SK-N-SH (cell line): ENCODE results near the gene TAB2. TPM values are rescaled to one million over a fixed set of nuclear protein-coding genes. Genes with fewer than 3 reads are reported as not detected.

ENCODE experiments used
- CTCF ChIA-PET: fragments of 300-600, 350-600 bp; formaldehyde crosslinking; extraction: SDS; loops from one replicate; lab custom pipeline; 2021; lab: Yijun Ruan, JAX
- POLR2A ChIA-PET: fragments of 350-600 bp; sonication (Branson Sonifier 250); formaldehyde crosslinking; extraction: SDS; loops from one replicate; lab custom pipeline; 2020; ENCODE audit warnings: antibody characterized with exemption, inconsistent platforms; lab: Yijun Ruan, JAX
- DNase-seq: peaks from one replicate; pipeline ENCODE4 v3.0.0; 2012
- H2AFZ ChIP-seq: fragments of 200-600 bp; sonication (generic); 2 replicates; pipeline ENCODE4 v1.8.1; 2016; ENCODE audit warnings: antibody characterized with exemption, mild to moderate bottlenecking, low read depth
- H3F3A ChIP-seq: fragments of 200-600 bp; sonication (generic); replicated peaks from 2 replicates; pipeline ENCODE3; 2016; ENCODE audit warnings: antibody characterized with exemption, mild to moderate bottlenecking; ENCODE audit not compliant: insufficient read depth
- H3K27ac ChIP-seq, 2 experiments: fragments of 200-500 bp in 1 of 2; fragments of 200-600 bp in 1 of 2; sonication (Bioruptor generic) in 1 of 2; sonication (generic), shearing (Covaris generic) in 1 of 2; 2 replicates each; pipeline versions ENCODE4 v1.5.1 to v1.6.1; 2014 to 2016; ENCODE audit warnings: low read depth in 2 of 2, inconsistent platforms in 1 of 2, low read length in 1 of 2, mild to moderate bottlenecking in 1 of 2, mixed read lengths in 1 of 2
- H3K27me3 ChIP-seq: fragments of 200-600 bp; sonication (generic), shearing (Covaris generic); 2 replicates; pipeline ENCODE4 v1.6.1; 2016; ENCODE audit warnings: mixed run types; ENCODE audit not compliant: insufficient read depth
- H3K36me3 ChIP-seq, 2 experiments: fragments of 200-500 bp in 1 of 2; fragments of 200-600 bp in 1 of 2; sonication (Bioruptor generic) in 1 of 2; sonication (generic) in 1 of 2; replicated peaks in 1 of 2; 2 replicates each; pipeline versions ENCODE3 to v1.5.1; 2014 to 2016; ENCODE audit warnings: low read length in 1 of 2, mild to moderate bottlenecking in 1 of 2; ENCODE audit not compliant: insufficient read depth in 2 of 2, control insufficient read depth in 1 of 2
- H3K4me1 ChIP-seq, 2 experiments: fragments of 200-500 bp in 1 of 2; fragments of 200-600 bp in 1 of 2; sonication (Bioruptor generic) in 1 of 2; sonication (generic), shearing (Covaris generic) in 1 of 2; 2 replicates each; pipeline versions ENCODE4 v1.5.1 to v1.6.1; 2014 to 2016; ENCODE audit warnings: low read depth in 1 of 2, low read length in 1 of 2, mixed run types in 1 of 2; ENCODE audit not compliant: insufficient read depth in 2 of 2, control insufficient read depth in 1 of 2
- H3K4me2 ChIP-seq: fragments of 200-600 bp; sonication (generic), shearing (Covaris generic); 2 replicates; pipeline ENCODE4 v1.6.1; 2017; ENCODE audit warnings: mixed run types
- H3K4me3 ChIP-seq, 2 experiments: fragments of 200-500 bp in 1 of 2; fragments of 200-600 bp in 1 of 2; sonication (Bioruptor generic) in 1 of 2; sonication (generic), shearing (Covaris generic) in 1 of 2; 2 replicates each; pipeline versions ENCODE4 v1.5.1 to v1.8.1; 2014 to 2016; ENCODE audit warnings: low read depth in 2 of 2, inconsistent platforms in 1 of 2, low read length in 1 of 2, mild to moderate bottlenecking in 1 of 2, mixed read lengths in 1 of 2, moderate library complexity in 1 of 2
- H3K79me2 ChIP-seq: fragments of 200-600 bp; sonication (generic); 2 replicates; pipeline ENCODE4 v1.8.1; 2017; ENCODE audit warnings: mild to moderate bottlenecking; ENCODE audit not compliant: insufficient read depth
- H3K9ac ChIP-seq: fragments of 200-600 bp; sonication (generic); 2 replicates; pipeline ENCODE4 v1.6.1; 2017; ENCODE audit warnings: mixed run types
- H3K9me2 ChIP-seq: fragments of 200-600 bp; sonication (generic); 2 replicates; pipeline ENCODE4 v1.6.1; 2017; ENCODE audit warnings: mixed run types
- H3K9me3 ChIP-seq: fragments of 200-600 bp; sonication (generic); 2 replicates; pipeline ENCODE4 v1.6.1; 2017; ENCODE audit warnings: mixed run types, mild to moderate bottlenecking, moderate library complexity
- H4K20me1 ChIP-seq: fragments of 200-600 bp; sonication (generic); 2 replicates; pipeline ENCODE4 v1.6.1; 2017; ENCODE audit warnings: mild to moderate bottlenecking, mixed run types; ENCODE audit not compliant: insufficient read depth
- CHD2 ChIP-seq: fragments of 150-350 bp; IDR thresholded peaks from 2 replicates; pipeline ENCODE4 v1.6.1; 2018; ENCODE audit warnings: low read length; ENCODE audit not compliant: partially characterized antibody
- CTCF ChIP-seq: fragments of 200-600 bp; sonication (generic); IDR thresholded peaks from 2 replicates; pipeline ENCODE4 v1.6.1; 2017; ENCODE audit warnings: antibody characterized with exemption, mild to moderate bottlenecking, moderate library complexity
- EP300 ChIP-seq, 2 experiments: IDR thresholded peaks; 2 replicates each; pipeline versions ENCODE4 v1.4.0 to v1.6.1; 2012; ENCODE audit warnings: borderline replicate concordance in 1 of 2, low read depth in 1 of 2, low read length in 1 of 2
- EZH2phosphoT487 ChIP-seq: fragments of 200-600 bp; sonication (generic); IDR thresholded peaks from 2 replicates; pipeline ENCODE4 v1.6.1; 2017; ENCODE audit warnings: low read depth, mixed run types, mild to moderate bottlenecking, antibody characterized with exemption, moderate library complexity, borderline replicate concordance
- FOXM1 ChIP-seq: IDR thresholded peaks from 2 replicates; pipeline ENCODE4 v1.4.0; 2012; ENCODE audit warnings: low read depth, mild to moderate bottlenecking
- GABPA ChIP-seq: IDR thresholded peaks from 2 replicates; pipeline ENCODE4 v1.4.0; 2012; ENCODE audit warnings: low read depth, mild to moderate bottlenecking
- JUND ChIP-seq: IDR thresholded peaks from 2 replicates; pipeline ENCODE4 v1.4.0; 2012
- MEF2A ChIP-seq: IDR thresholded peaks from 2 replicates; pipeline ENCODE4 v1.4.0; 2012; ENCODE audit warnings: low read depth, borderline replicate concordance
- MXI1 ChIP-seq: IDR thresholded peaks from 2 replicates; pipeline ENCODE4 v1.6.1; 2012; ENCODE audit warnings: mild to moderate bottlenecking, low read depth, low read length, improper control_type of control experiment
- POLR2AphosphoS5 ChIP-seq: IDR thresholded peaks from 2 replicates; pipeline ENCODE4 v1.6.1; 2012; ENCODE audit warnings: low read depth, low read length
- RAD21 ChIP-seq: IDR thresholded peaks from 2 replicates; pipeline ENCODE4 v1.6.1; 2012; ENCODE audit warnings: mild to moderate bottlenecking, low read length
- RCOR1 ChIP-seq: fragments of 150-350 bp; IDR thresholded peaks from 2 replicates; pipeline ENCODE4 v1.6.1; 2017; ENCODE audit warnings: antibody characterized with exemption, low read length
- RXRA ChIP-seq: IDR thresholded peaks from 2 replicates; pipeline ENCODE4 v1.4.0; 2012; ENCODE audit warnings: low read depth, mild to moderate bottlenecking, borderline replicate concordance
- SIN3A ChIP-seq: IDR thresholded peaks from 2 replicates; pipeline ENCODE4 v1.6.1; 2012; ENCODE audit warnings: low read depth, mild to moderate bottlenecking, low read length, moderate library complexity, borderline replicate concordance
- USF2 ChIP-seq: fragments of 150-350 bp; IDR thresholded peaks from 2 replicates; pipeline ENCODE4 v1.6.1; 2017; ENCODE audit warnings: antibody characterized with exemption, low read length, low read depth, borderline replicate concordance
- WGBS: methylation state at CpG from one replicate; pipeline ENCODE4 v1.1.6; 2017; ENCODE audit warnings: low lambda C conversion rate; 5-methylcytosine and 5-hydroxymethylcytosine counted together
- polyA plus RNA-seq, 3 experiments: library from polyadenylated mRNA; depleted of rRNA; stranded (reverse); fragments of >200 nt; gene quantifications; 2 replicates each; pipeline ENCODE4 v1.2.3, GENCODE V29; 2012
- TF ChIP-seq, protein P1 (sequence below): IDR thresholded peaks from 2 replicates; pipeline ENCODE4 v1.6.1; 2012; ENCODE audit warnings: mild to moderate bottlenecking, low read depth, low read length, moderate library complexity
- TF ChIP-seq, protein P2 (sequence below): IDR thresholded peaks from 2 replicates; pipeline ENCODE4 v1.4.0; 2012; ENCODE audit warnings: low read depth, borderline replicate concordance
- TF ChIP-seq, protein P3 (sequence below): IDR thresholded peaks from 2 replicates; pipeline ENCODE4 v1.4.0; 2012; ENCODE audit warnings: low read depth, borderline replicate concordance

TAB2 gene
- polyA plus RNA-seq, 1 of the 3 experiments (the other 2 are of a cell fraction) = 24.4 TPM

DNA sequence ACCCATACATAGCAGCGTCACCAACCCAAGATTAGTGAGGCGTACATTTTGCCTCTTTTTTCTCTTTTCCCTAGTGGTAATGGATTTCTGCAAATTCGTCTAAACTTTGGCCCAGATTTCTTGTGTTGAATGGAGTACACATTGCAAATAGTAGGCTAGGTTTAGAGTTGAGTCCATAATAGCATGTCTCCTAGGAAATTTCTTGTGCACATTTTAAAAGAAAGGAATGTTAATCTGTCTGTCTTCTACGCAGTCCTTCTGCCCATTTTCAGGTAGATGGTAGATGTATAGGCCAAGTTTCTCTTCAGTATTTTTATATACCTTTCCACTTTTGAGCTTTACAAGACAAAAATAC lies 15.7 kb downstream of the TAB2 start:
- H3K4me1 ChIP-seq = peaks cover 22 to 37% of the 10 kb centered on the region in 2 experiments
- H3K36me3 ChIP-seq = peaks cover 0 to 5% of the 10 kb centered on the region in 2 experiments
- POLR2A ChIA-PET = no interaction called here
- DNase-seq = no peak
- no peak overlapping the region for H3K27ac ChIP-seq
- H3K9ac ChIP-seq = no peak overlapping the region
- CTCF ChIA-PET = interaction anchor here (1.2 to 1.9 kb wide), 3 partner anchors 99 to 305 kb away, joined by 3 to 7 read pairs (median 4); partner anchors contain the start of gene PPIL4
- H3K4me2 ChIP-seq = no peak overlapping the region
- no peaks in the 10 kb centered on the region for H3K27me3 ChIP-seq
- H3F3A ChIP-seq = peaks cover 24% of the 10 kb centered on the region
- H2AFZ ChIP-seq = no peak overlapping the region
- no peaks in the 10 kb centered on the region for H3K9me2 ChIP-seq
- peaks cover 92% of the 10 kb centered on the region for H4K20me1 ChIP-seq
- H3K4me3 ChIP-seq = no peak overlapping the region
- 89% methylated on average over 4 of the region's 4 CpGs for WGBS
- no peaks in the 10 kb centered on the region for H3K9me3 ChIP-seq
- TF ChIP-seq RAD21 (no peak), CHD2 (no peak), CTCF (no peak), EZH2phosphoT487 (no peak), POLR2AphosphoS5 (no peak), EP300 (IDR thresholded peaks at IDR 0.05; ENCODE audit: borderline replicate concordance in 1 of 2, low read depth in 1 of 2, low read length in 1 of 2) (no peak), USF2 (no peak), GABPA (no peak), RXRA (no peak), MEF2A (no peak), RCOR1 (no peak), JUND (no peak), MXI1 (no peak), SIN3A (no peak), FOXM1 (no peak)
- TF ChIP-seq, protein P1, sequence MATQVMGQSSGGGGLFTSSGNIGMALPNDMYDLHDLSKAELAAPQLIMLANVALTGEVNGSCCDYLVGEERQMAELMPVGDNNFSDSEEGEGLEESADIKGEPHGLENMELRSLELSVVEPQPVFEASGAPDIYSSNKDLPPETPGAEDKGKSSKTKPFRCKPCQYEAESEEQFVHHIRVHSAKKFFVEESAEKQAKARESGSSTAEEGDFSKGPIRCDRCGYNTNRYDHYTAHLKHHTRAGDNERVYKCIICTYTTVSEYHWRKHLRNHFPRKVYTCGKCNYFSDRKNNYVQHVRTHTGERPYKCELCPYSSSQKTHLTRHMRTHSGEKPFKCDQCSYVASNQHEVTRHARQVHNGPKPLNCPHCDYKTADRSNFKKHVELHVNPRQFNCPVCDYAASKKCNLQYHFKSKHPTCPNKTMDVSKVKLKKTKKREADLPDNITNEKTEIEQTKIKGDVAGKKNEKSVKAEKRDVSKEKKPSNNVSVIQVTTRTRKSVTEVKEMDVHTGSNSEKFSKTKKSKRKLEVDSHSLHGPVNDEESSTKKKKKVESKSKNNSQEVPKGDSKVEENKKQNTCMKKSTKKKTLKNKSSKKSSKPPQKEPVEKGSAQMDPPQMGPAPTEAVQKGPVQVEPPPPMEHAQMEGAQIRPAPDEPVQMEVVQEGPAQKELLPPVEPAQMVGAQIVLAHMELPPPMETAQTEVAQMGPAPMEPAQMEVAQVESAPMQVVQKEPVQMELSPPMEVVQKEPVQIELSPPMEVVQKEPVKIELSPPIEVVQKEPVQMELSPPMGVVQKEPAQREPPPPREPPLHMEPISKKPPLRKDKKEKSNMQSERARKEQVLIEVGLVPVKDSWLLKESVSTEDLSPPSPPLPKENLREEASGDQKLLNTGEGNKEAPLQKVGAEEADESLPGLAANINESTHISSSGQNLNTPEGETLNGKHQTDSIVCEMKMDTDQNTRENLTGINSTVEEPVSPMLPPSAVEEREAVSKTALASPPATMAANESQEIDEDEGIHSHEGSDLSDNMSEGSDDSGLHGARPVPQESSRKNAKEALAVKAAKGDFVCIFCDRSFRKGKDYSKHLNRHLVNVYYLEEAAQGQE = no peak
- TF ChIP-seq, protein P2, sequence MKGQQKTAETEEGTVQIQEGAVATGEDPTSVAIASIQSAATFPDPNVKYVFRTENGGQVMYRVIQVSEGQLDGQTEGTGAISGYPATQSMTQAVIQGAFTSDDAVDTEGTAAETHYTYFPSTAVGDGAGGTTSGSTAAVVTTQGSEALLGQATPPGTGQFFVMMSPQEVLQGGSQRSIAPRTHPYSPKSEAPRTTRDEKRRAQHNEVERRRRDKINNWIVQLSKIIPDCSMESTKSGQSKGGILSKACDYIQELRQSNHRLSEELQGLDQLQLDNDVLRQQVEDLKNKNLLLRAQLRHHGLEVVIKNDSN = no peak
- TF ChIP-seq, protein P3, sequence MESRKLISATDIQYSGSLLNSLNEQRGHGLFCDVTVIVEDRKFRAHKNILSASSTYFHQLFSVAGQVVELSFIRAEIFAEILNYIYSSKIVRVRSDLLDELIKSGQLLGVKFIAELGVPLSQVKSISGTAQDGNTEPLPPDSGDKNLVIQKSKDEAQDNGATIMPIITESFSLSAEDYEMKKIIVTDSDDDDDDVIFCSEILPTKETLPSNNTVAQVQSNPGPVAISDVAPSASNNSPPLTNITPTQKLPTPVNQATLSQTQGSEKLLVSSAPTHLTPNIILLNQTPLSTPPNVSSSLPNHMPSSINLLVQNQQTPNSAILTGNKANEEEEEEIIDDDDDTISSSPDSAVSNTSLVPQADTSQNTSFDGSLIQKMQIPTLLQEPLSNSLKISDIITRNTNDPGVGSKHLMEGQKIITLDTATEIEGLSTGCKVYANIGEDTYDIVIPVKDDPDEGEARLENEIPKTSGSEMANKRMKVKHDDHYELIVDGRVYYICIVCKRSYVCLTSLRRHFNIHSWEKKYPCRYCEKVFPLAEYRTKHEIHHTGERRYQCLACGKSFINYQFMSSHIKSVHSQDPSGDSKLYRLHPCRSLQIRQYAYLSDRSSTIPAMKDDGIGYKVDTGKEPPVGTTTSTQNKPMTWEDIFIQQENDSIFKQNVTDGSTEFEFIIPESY = no peak
- TF ChIP-seq, all 33 proteins: peak for 0
- H3K79me2 ChIP-seq = peaks cover 100% of the 10 kb centered on the region
